HEK293 (cell line): Measurements from ENCODE around the gene ILKAP.

Experiments used
- CTCF ChIA-PET: fragments of 350-600 bp; formaldehyde crosslinking; extraction: SDS; loops from one replicate; lab custom pipeline; 2021; ENCODE audit warnings: antibody characterized with exemption; lab: Yijun Ruan, JAX
- POLR2A ChIA-PET: fragments of 300-600 bp; formaldehyde crosslinking; extraction: SDS; loops from one replicate; lab custom pipeline; 2020; ENCODE audit warnings: antibody characterized with exemption, inconsistent platforms; lab: Yijun Ruan, JAX
- H3K27ac ChIP-seq: fragments of 200-500 bp; sonication (Bioruptor generic); 2 replicates; pipeline ENCODE4 v1.5.1; 2014; ENCODE audit warnings: low read depth, low read length, control low read depth, inconsistent platforms; ENCODE audit errors: extremely low read depth
- H3K36me3 ChIP-seq, 2 experiments: fragments of 200-500 bp in 1 of 2; sonication (Bioruptor generic) in 1 of 2; 1 replicate in 1 of 2; 2 replicates in 1 of 2; pipeline ENCODE4 v1.5.1; 2014 to 2017; ENCODE audit warnings: inconsistent platforms in 2 of 2, low read length in 2 of 2; ENCODE audit not compliant: control insufficient read depth in 2 of 2, insufficient read depth in 1 of 2
- H3K4me1 ChIP-seq: fragments of 200-500 bp; sonication (Bioruptor generic); 2 replicates; pipeline ENCODE4 v1.5.1; 2014; ENCODE audit warnings: mild to moderate bottlenecking, low read length, inconsistent platforms; ENCODE audit not compliant: control insufficient read depth, insufficient read depth
- H3K4me3 ChIP-seq: 2 replicates; pipeline ENCODE4 v1.5.1; 2011; ENCODE audit warnings: low read depth, mild to moderate bottlenecking, control low read depth, low read length, moderate library complexity
- H3K9me3 ChIP-seq: fragments of 200-500 bp; sonication (Bioruptor generic); 2 replicates; pipeline ENCODE4 v1.5.1; 2014; ENCODE audit warnings: low read depth, low read length, inconsistent platforms; ENCODE audit not compliant: control insufficient read depth, insufficient read depth
- EGR2 ChIP-seq: fragments of 450-650 bp; formaldehyde crosslinking; IDR thresholded peaks from 2 replicates; pipeline ENCODE4 v1.5.1; 2016; ENCODE audit warnings: low read depth, missing biosample characterization, missing genetic modification characterization
- FEZF1 ChIP-seq: fragments of 450-650 bp; formaldehyde crosslinking; IDR thresholded peaks from 2 replicates; pipeline ENCODE4 v1.5.1; 2016; ENCODE audit warnings: missing biosample characterization, missing genetic modification characterization
- HOXD13 ChIP-seq: sonication (generic); formaldehyde crosslinking; IDR thresholded peaks from 2 replicates; pipeline ENCODE4 v1.8.0; 2022; ENCODE audit warnings: missing genetic modification reagents, borderline replicate concordance
- MZF1 ChIP-seq: fragments of 450-650 bp; formaldehyde crosslinking; IDR thresholded peaks from 2 replicates; pipeline ENCODE4 v1.5.1; 2017; ENCODE audit warnings: missing biosample characterization, missing genetic modification characterization, borderline replicate concordance
- YY2 ChIP-seq: fragments of 450-650 bp; formaldehyde crosslinking; IDR thresholded peaks from 2 replicates; pipeline ENCODE4 v1.5.1; 2016; ENCODE audit warnings: missing biosample characterization, missing genetic modification characterization
- ZNF112 ChIP-seq: fragments of 450-650 bp; formaldehyde crosslinking; IDR thresholded peaks from 2 replicates; pipeline ENCODE4 v1.5.0; 2017; ENCODE audit warnings: missing biosample characterization, missing genetic modification characterization
- ZNF121 ChIP-seq: fragments of 450-650 bp; formaldehyde crosslinking; IDR thresholded peaks from 2 replicates; pipeline ENCODE4 v1.5.1; 2016; ENCODE audit warnings: missing biosample characterization, missing genetic modification characterization
- ZNF133 ChIP-seq: fragments of 450-650 bp; formaldehyde crosslinking; IDR thresholded peaks from 2 replicates; pipeline ENCODE4 v1.5.1; 2016; ENCODE audit warnings: missing biosample characterization, missing genetic modification characterization
- ZNF184 ChIP-seq: fragments of 450-650 bp; IDR thresholded peaks from 2 replicates; pipeline ENCODE4 v1.5.1; 2018; ENCODE audit warnings: missing biosample characterization, mild to moderate bottlenecking, missing genetic modification characterization
- ZNF2 ChIP-seq: fragments of 450-650 bp; formaldehyde crosslinking; IDR thresholded peaks from 2 replicates; pipeline ENCODE4 v1.5.1; 2016; ENCODE audit warnings: missing biosample characterization, missing genetic modification characterization
- ZNF366 ChIP-seq: fragments of 450-650 bp; formaldehyde crosslinking; conservative IDR thresholded peaks from 2 replicates; pipeline ENCODE4 v1.5.1; 2016; ENCODE audit warnings: missing biosample characterization, missing genetic modification characterization
- ZNF48 ChIP-seq: fragments of 450-650 bp; formaldehyde crosslinking; IDR thresholded peaks from 2 replicates; pipeline ENCODE4 v1.5.1; 2016; ENCODE audit warnings: missing biosample characterization, missing genetic modification characterization
- ZNF510 ChIP-seq: fragments of 450-650 bp; formaldehyde crosslinking; IDR thresholded peaks from 2 replicates; pipeline ENCODE4 v1.5.1; 2018; ENCODE audit warnings: mild to moderate bottlenecking, missing genetic modification characterization, missing biosample characterization; ENCODE audit not compliant: insufficient replicate concordance
- ZNF555 ChIP-seq: fragments of 450-650 bp; formaldehyde crosslinking; conservative IDR thresholded peaks from 2 replicates; pipeline ENCODE4 v1.5.1; 2017; ENCODE audit warnings: missing biosample characterization, mild to moderate bottlenecking, missing genetic modification characterization, inconsistent platforms
- ZNF654 ChIP-seq: fragments of 450-650 bp; formaldehyde crosslinking; IDR thresholded peaks from 2 replicates; pipeline ENCODE4 v1.5.1; 2016; ENCODE audit warnings: low read depth, missing biosample characterization, missing genetic modification characterization
- ZNF692 ChIP-seq: fragments of 450-650 bp; formaldehyde crosslinking; IDR thresholded peaks from 2 replicates; pipeline ENCODE4 v1.5.1; 2016; ENCODE audit warnings: missing biosample characterization, missing genetic modification characterization
- ZNF777 ChIP-seq: fragments of 450-650 bp; formaldehyde crosslinking; IDR thresholded peaks from 2 replicates; pipeline ENCODE4 v1.5.1; 2017; ENCODE audit warnings: missing biosample characterization, missing genetic modification characterization, borderline replicate concordance
- ZSCAN4 ChIP-seq: fragments of 450-650 bp; formaldehyde crosslinking; IDR thresholded peaks from 2 replicates; pipeline ENCODE4 v1.5.1; 2017; ENCODE audit warnings: missing biosample characterization, missing genetic modification characterization
- ZXDB ChIP-seq: fragments of 450-650 bp; formaldehyde crosslinking; IDR thresholded peaks from 2 replicates; pipeline ENCODE4 v1.5.1; 2016; ENCODE audit warnings: missing biosample characterization, missing genetic modification characterization
- TF ChIP-seq, protein P1 (sequence below): fragments of 450-650 bp; formaldehyde crosslinking; IDR thresholded peaks from 2 replicates; pipeline ENCODE4 v1.5.1; 2017; ENCODE audit warnings: missing biosample characterization, missing genetic modification characterization
- TF ChIP-seq, protein P2 (sequence below): fragments of 450-650 bp; formaldehyde crosslinking; conservative IDR thresholded peaks from 2 replicates; pipeline ENCODE4 v1.5.1; 2016; ENCODE audit warnings: low read depth, missing biosample characterization, missing genetic modification characterization

ILKAP gene

DNA sequence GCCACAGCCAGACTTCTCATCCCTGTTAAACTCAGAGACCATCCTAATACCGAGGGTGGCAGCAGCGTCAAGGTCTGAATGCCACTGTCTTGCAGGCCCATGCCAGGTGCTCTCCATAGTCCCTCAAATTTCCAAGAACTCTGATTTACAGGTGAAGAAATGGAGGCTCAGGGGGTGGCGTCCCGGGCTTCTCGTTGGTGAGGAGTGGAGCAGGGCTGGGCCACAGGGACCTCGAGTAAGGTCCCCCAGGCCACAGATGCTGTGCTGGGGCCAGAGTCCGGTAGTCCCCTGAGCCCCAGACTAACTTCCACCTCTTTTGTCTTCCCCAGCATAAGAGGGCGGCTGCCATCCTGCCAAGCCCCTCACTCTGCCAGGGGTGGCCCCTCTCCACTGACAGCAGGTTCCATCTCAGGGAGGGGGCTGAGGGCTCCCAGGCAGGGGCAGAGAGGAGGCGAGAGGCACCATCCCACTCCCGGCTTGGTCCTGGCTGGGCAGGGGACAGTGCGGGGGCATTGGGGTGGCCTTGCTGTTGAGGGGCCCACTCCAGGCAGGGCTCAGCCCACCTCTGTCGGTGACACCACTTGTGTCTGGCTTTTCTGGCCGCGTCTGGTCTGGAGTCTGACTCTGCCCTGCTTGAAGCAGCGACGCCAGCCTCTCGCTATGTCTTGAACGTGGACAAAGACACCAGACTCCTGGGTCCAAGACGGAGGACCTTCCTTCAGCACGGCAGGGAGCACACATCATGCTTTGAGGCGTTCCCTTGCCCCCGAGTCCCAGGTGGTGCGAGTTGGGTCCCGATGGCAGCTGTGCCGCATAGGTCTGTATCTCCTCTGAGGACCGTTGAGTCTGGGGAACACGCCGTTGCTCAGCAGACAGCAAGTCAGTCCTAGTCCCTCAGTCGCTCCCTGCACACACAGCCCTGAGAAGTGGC, 80.9 kb downstream of the ILKAP start:
- CTCF ChIA-PET, result no interaction called here
- POLR2A ChIA-PET, result no interaction called here

DNA sequence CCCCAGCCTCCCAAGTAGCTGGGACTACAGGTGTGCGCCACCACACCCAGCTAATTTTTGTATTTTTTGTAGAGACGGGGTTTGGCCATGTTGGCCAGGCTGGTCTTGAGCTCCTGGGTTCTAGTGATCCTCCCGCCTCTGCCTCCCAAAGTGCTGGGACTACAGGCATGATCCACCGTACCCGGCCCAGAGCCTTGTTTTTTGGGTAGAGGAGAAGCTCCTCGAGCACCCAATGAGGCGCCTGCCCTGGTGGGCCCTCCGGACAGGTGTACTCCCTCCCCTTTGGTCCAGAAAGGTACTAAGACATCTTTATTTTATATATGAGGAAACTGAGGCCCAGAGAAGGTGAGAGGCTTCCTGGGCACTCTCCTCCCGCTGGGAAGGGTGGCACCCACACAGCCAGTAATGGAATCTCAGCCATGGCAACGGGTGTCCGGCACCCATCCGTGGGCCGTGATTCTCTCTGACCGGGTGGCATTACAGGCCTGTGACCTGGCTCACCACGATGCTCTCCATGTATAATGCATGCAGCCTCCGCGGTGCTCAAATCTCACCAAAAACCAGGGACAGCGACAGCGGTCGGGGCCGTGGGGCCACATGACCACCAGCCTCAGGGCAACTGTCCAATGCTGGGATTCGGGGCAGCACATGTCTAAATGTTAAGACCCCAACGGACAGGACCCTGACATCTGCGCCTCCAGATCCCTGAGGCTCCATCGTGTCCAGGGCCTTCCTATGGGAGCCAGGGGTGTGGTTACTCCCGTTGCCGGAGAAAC, 81.8 kb downstream of the ILKAP start:
- TF ChIP-seq ZNF112 (tag by site-specific recombination) (no peak), ZNF654 (tag by site-specific recombination) (no peak), ZXDB (no peak), ZNF2 (tag by site-specific recombination) (no peak), FEZF1 (tag by site-specific recombination) (no peak), YY2 (tag by site-specific recombination) (no peak), ZNF121 (tag by site-specific recombination) (no peak), ZNF692 (tag by site-specific recombination) (no peak), MZF1 (tag by site-specific recombination) (no peak), ZNF366 (no peak), ZNF48 (no peak), ZNF777 (no peak), ZNF510 (no peak), ZNF555 (tag by site-specific recombination) (no peak), EGR2 (tag by site-specific recombination) (no peak), HOXD13 (CRISPR knock-in tag) (no peak), ZNF184 (tag by site-specific recombination) (no peak)
- TF ChIP-seq, protein P1, sequence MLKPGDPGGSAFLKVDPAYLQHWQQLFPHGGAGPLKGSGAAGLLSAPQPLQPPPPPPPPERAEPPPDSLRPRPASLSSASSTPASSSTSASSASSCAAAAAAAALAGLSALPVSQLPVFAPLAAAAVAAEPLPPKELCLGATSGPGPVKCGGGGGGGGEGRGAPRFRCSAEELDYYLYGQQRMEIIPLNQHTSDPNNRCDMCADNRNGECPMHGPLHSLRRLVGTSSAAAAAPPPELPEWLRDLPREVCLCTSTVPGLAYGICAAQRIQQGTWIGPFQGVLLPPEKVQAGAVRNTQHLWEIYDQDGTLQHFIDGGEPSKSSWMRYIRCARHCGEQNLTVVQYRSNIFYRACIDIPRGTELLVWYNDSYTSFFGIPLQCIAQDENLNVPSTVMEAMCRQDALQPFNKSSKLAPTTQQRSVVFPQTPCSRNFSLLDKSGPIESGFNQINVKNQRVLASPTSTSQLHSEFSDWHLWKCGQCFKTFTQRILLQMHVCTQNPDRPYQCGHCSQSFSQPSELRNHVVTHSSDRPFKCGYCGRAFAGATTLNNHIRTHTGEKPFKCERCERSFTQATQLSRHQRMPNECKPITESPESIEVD (tag by site-specific recombination), result no peak
- TF ChIP-seq, protein P2, sequence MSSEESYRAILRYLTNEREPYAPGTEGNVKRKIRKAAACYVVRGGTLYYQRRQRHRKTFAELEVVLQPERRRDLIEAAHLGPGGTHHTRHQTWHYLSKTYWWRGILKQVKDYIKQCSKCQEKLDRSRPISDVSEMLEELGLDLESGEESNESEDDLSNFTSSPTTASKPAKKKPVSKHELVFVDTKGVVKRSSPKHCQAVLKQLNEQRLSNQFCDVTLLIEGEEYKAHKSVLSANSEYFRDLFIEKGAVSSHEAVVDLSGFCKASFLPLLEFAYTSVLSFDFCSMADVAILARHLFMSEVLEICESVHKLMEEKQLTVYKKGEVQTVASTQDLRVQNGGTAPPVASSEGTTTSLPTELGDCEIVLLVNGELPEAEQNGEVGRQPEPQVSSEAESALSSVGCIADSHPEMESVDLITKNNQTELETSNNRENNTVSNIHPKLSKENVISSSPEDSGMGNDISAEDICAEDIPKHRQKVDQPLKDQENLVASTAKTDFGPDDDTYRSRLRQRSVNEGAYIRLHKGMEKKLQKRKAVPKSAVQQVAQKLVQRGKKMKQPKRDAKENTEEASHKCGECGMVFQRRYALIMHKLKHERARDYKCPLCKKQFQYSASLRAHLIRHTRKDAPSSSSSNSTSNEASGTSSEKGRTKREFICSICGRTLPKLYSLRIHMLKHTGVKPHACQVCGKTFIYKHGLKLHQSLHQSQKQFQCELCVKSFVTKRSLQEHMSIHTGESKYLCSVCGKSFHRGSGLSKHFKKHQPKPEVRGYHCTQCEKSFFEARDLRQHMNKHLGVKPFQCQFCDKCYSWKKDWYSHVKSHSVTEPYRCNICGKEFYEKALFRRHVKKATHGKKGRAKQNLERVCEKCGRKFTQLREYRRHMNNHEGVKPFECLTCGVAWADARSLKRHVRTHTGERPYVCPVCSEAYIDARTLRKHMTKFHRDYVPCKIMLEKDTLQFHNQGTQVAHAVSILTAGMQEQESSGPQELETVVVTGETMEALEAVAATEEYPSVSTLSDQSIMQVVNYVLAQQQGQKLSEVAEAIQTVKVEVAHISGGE (tag by site-specific recombination), result no peak
- POLR2A ChIA-PET, result no interaction called here
- Histone ChIP-seq H3K4me3 (no peak overlapping the region), H3K36me3 (no peaks in the 10 kb centered on the region), H3K4me1 (no peaks in the 10 kb centered on the region), H3K27ac (no peak overlapping the region), H3K9me3 (no peaks in the 10 kb centered on the region)
- CTCF ChIA-PET, result interaction anchor here (0.6 to 1.2 kb wide), 2 partner anchors 81 to 142 kb away, joined by 3 to 4 read pairs; no protein-coding TSS in a partner anchor

More for the DNA sequence above, 80.9 kb downstream of the ILKAP start:
- TF ChIP-seq ZNF133 (tag by site-specific recombination) (no peak), ZSCAN4 (no peak)
- TF ChIP-seq, all 188 proteins: peak for 0
- H3K4me1 ChIP-seq, result no peaks in the 10 kb centered on the region
- no peak overlapping the region for H3K27ac ChIP-seq
- no peaks in the 10 kb centered on the region for H3K36me3 ChIP-seq
- H3K4me3 ChIP-seq, result no peak overlapping the region
- H3K9me3 ChIP-seq, result no peaks in the 10 kb centered on the region
